Neural cell (in vitro differentiated cells): ENCODE results near the gene FAAH.

Experiments
- CTCF ChIP-seq: fragments of 450-650 bp; IDR thresholded peaks from 2 replicates; pipeline ENCODE4 v1.5.1; 2014; ENCODE audit warnings: antibody characterized with exemption, mild to moderate bottlenecking, moderate library complexity; ENCODE audit not compliant: poor library complexity, severe bottlenecking
- POLR2AphosphoS5 ChIP-seq: IDR thresholded peaks from 2 replicates; pipeline ENCODE4 v1.6.1; 2012
- REST ChIP-seq: IDR thresholded peaks from 2 replicates; pipeline ENCODE4 v1.6.1; 2012; ENCODE audit warnings: borderline replicate concordance
- SMC3 ChIP-seq: fragments of 450-650 bp; conservative IDR thresholded peaks from 2 replicates; pipeline ENCODE4 v1.6.1; 2014; ENCODE audit warnings: antibody characterized with exemption, mild to moderate bottlenecking, moderate library complexity; ENCODE audit not compliant: poor library complexity
- TAF1 ChIP-seq: IDR thresholded peaks from 2 replicates; pipeline ENCODE4 v1.6.1; 2012; ENCODE audit warnings: low read depth

GRCh38 chr1:46434358-46434757 lies 40.2 kb downstream of the FAAH start:
- TF ChIP-seq CTCF, result no peak
- no peak for TF ChIP-seq SMC3
- no peak for TF ChIP-seq TAF1
- TF ChIP-seq REST, result no peak
- TF ChIP-seq POLR2AphosphoS5, result no peak
